HG02678 (cell line): Measurements from ENCODE around the gene WWOX.

Source experiments
- ATAC-seq: cut with Tn5 transposase; IDR thresholded peaks from one replicate; pipeline ENCODE4 v1.9.1; 2021; ENCODE audit warnings: mild to moderate bottlenecking, moderate library complexity; ENCODE audit not compliant: unreplicated experiment

Gene WWOX

GRCh38 chr16:78430281-78430680 lies 330.8 kb downstream of the WWOX start:
- ATAC-seq: no peak

- no peak for ATAC-seq
These were observed 331.7 kb downstream of the WWOX start for GRCh38 chr16:78431004-78431670.

GRCh38 chr16:78431701-78432100 lies 332.2 kb downstream of the WWOX start:
- no peak for ATAC-seq

GRCh38 chr16:78432451-78432850 lies 333.0 kb downstream of the WWOX start:
- no peak for ATAC-seq

- no peak for ATAC-seq
These were observed 333.7 kb downstream of the WWOX start for GRCh38 chr16:78433116-78433515.

- no peak for ATAC-seq
These were observed 334.9 kb downstream of the WWOX start for GRCh38 chr16:78434401-78434800.

GRCh38 chr16:78435260-78435659 lies 335.8 kb downstream of the WWOX start:
- ATAC-seq: no peak

GRCh38 chr16:78436023-78436422 lies 336.6 kb downstream of the WWOX start:
- ATAC-seq: no peak

- ATAC-seq: no peak
These were observed 337.4 kb downstream of the WWOX start for GRCh38 chr16:78436846-78437245.

GRCh38 chr16:78437352-78437968 lies 338.0 kb downstream of the WWOX start:
- ATAC-seq: no peak

- no peak for ATAC-seq
These were observed 338.8 kb downstream of the WWOX start for GRCh38 chr16:78438219-78438618.

- ATAC-seq: no peak
These were observed 339.2 kb downstream of the WWOX start for GRCh38 chr16:78438632-78439031.

- no peak for ATAC-seq
These were observed 340.2 kb downstream of the WWOX start for GRCh38 chr16:78439646-78440045.

- no peak for ATAC-seq
These were observed 341.8 kb downstream of the WWOX start for GRCh38 chr16:78441298-78441697.

- no peak for ATAC-seq
These were observed 344.3 kb downstream of the WWOX start for GRCh38 chr16:78443542-78444364.

GRCh38 chr16:78445818-78446217 lies 346.4 kb downstream of the WWOX start:
- ATAC-seq: no peak

GRCh38 chr16:78446486-78446885 lies 347.0 kb downstream of the WWOX start:
- ATAC-seq: no peak

- no peak for ATAC-seq
These were observed 347.6 kb downstream of the WWOX start for GRCh38 chr16:78446992-78447563.

GRCh38 chr16:78448658-78449271 lies 349.3 kb downstream of the WWOX start:
- no peak for ATAC-seq

- ATAC-seq: no peak
These were observed 350.8 kb downstream of the WWOX start for GRCh38 chr16:78450255-78450654.

- ATAC-seq: no peak
These were observed 352.6 kb downstream of the WWOX start for GRCh38 chr16:78452025-78452555.
